ENCODE results near the gene DOK5. TPM values are rescaled to one million over a fixed set of nuclear protein-coding genes. Genes with fewer than 3 reads are reported as not detected.
"Not testable (repeated sequence)": the region's sequence is repeated elsewhere in the genome, so short reads cannot be mapped to it uniquely, and the experiment has no call there.

The DOK5 gene
- total RNA-seq, 1 donor from 2014 or later, result 14.3 TPM

DNA sequence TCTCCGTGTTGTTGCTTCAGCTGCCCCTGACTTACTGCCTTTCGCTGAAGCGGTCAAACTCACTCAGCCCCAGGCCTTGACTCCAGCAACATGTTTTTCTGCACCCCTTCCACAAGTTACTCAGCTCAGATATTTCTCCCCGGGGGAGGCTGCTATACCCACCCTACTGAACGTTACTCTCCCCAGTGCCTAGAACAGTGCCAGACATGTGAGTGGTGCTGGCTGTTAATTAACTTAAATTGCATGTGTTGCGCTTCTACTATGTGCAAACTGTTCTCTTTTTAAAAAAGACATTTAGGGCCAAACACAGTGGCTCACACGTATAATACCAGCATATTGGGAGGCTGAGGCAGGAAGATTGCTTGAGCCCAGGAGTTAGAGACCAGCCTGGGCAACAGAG is 41.2 kb upstream of the DOK5 start:
- H3K9me3 ChIP-seq (replicated peaks), result no peaks in the 10 kb centered on the region
- no peaks in the 10 kb centered on the region for H3K27me3 ChIP-seq (ENCODE audit: low read depth)
- H3K4me1 ChIP-seq, result no peaks in the 10 kb centered on the region
- no peak for DNase-seq
- TF ChIP-seq, protein P1, sequence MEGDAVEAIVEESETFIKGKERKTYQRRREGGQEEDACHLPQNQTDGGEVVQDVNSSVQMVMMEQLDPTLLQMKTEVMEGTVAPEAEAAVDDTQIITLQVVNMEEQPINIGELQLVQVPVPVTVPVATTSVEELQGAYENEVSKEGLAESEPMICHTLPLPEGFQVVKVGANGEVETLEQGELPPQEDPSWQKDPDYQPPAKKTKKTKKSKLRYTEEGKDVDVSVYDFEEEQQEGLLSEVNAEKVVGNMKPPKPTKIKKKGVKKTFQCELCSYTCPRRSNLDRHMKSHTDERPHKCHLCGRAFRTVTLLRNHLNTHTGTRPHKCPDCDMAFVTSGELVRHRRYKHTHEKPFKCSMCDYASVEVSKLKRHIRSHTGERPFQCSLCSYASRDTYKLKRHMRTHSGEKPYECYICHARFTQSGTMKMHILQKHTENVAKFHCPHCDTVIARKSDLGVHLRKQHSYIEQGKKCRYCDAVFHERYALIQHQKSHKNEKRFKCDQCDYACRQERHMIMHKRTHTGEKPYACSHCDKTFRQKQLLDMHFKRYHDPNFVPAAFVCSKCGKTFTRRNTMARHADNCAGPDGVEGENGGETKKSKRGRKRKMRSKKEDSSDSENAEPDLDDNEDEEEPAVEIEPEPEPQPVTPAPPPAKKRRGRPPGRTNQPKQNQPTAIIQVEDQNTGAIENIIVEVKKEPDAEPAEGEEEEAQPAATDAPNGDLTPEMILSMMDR (IDR thresholded peaks at IDR 0.05; ENCODE audit: borderline replicate concordance), result no peak
- no peaks in the 10 kb centered on the region for H3K36me3 ChIP-seq
- H3K27ac ChIP-seq (replicated peaks), result no peak overlapping the region
- intact Hi-C loops (cut with micrococcal nuclease), result no loop called here
- H3K4me3 ChIP-seq, result no peak overlapping the region

DNA sequence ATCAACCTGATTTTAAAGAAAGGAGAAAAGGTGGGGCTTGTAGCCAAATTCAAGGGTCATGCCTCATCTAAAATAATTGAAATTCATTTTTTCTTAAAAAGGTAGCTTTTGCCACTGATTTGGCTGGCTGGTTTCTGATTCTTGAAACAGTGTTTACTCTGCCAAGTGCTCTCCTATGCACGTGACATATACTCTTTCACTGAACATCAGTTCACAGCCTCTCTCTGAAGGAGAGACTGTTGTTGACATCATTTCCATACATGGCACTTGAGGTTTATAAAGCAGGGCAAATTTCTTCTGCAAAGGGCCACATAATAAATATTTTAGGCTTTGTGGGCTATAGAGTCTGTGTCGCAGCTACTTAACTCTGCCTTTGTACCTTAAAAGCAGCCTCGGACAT is 40.4 kb upstream of the DOK5 start:
- Histone ChIP-seq H3K27ac (replicated peaks) (no peak overlapping the region), H3K36me3 (no peaks in the 10 kb centered on the region), H3K9me3 (replicated peaks) (no peaks in the 10 kb centered on the region), H3K27me3 (ENCODE audit: low read depth) (no peaks in the 10 kb centered on the region), H3K4me1 (no peaks in the 10 kb centered on the region), H3K4me3 (no peak overlapping the region)
- TF ChIP-seq, protein P1 (IDR thresholded peaks at IDR 0.05; ENCODE audit: borderline replicate concordance), result no peak
- no peak for DNase-seq
- intact Hi-C loops (cut with micrococcal nuclease), result no loop called here

DNA sequence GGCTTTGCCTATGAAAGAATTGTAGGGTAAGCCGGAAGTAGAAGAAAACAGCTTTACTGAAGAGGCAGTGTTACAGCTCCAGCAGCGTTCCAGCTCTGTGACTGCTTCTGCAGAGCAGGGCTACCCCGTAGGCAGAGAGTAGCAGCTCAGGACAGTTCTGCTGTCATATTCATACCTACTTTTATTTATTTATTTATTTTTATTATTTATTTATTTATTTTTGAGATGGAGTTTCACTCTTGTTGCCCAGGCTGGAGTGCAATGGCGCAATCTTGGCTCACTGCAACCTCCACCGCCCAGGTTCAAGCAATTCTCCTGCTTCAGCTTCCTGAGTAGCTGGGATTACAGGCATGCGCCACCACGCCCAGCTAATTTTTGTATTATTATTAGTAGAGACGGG is 39.0 kb upstream of the DOK5 start:
- H3K4me3 ChIP-seq; H3K36me3 ChIP-seq; H3K27ac ChIP-seq (replicated peaks); DNase-seq; H3K9me3 ChIP-seq (replicated peaks); intact Hi-C loops (cut with micrococcal nuclease); H3K27me3 ChIP-seq (ENCODE audit: low read depth); H3K4me1 ChIP-seq: not testable (repeated sequence)

DNA sequence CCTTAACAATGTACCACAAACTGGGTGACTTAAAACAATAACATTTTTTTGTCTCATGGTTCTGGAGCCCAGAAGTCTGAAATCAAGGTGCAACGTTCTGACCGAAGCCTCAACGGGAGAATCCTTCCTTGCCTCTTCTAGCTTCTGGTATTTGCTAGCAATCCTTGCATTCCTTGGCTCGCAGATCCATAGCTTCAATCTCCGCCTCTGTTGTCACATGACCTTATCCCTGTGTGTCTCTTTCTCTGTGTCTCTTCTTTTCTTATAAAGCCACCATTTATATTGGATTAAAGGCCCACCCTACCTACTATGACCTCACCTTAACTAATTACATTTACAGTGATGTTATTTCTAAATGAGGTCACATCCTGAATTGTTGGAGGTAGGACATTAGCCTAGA is 37.2 kb upstream of the DOK5 start:
- TF ChIP-seq, protein P1 (IDR thresholded peaks at IDR 0.05; ENCODE audit: borderline replicate concordance), result no peak
- no peaks in the 10 kb centered on the region for H3K27me3 ChIP-seq (ENCODE audit: low read depth)
- H3K4me1 ChIP-seq, result no peaks in the 10 kb centered on the region
- intact Hi-C loops (cut with micrococcal nuclease), result no loop called here
- DNase-seq, result no peak
- H3K36me3 ChIP-seq, result no peaks in the 10 kb centered on the region
- peaks cover 10% of the 10 kb centered on the region for H3K9me3 ChIP-seq (replicated peaks)
- no peak overlapping the region for H3K4me3 ChIP-seq
- H3K27ac ChIP-seq (replicated peaks), result no peak overlapping the region

DNA sequence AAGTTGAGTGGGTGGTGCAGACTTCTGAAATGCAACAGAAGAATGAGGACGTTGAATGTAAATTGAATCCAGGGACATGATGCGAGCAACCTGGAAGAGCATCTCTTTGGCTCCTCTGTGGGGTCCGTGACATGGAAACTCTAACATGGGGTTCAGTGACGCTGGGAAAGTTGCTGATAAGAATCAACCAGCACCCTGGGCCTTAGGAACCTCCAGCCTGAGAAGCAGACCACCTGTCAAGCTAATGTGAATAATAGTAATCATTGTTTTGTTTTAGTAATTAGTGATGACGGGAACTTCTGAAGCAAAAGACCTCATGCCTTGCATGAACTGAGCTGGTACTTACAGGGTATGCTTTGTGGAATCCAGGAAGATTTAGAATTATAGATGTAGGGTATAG is 25.2 kb upstream of the DOK5 start:
- TF ChIP-seq, protein P1 (IDR thresholded peaks at IDR 0.05; ENCODE audit: borderline replicate concordance), result no peak
- H3K27me3 ChIP-seq (ENCODE audit: low read depth), result peaks cover 4% of the 10 kb centered on the region
- no peak for DNase-seq

DNA sequence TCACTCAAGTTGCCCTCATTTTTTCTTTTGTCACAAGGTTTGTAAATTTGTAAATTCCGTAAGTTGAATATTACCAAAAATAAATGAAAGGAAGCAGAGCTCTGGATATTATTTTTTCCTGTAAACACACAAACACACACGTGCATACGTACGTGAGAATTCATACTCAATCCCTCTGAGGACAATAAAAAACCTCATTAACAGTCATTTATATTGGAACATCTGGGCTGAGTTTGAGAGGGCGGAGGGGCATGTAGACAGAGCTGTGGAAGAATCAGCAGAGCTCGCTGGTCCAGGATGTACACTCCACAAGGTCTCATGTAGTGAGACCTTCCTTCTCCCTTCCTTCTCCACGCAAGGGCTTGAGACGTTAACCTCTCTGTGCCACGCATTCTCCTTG is 24.2 kb upstream of the DOK5 start:
- TF ChIP-seq, protein P1 (IDR thresholded peaks at IDR 0.05; ENCODE audit: borderline replicate concordance), result no peak
- intact Hi-C loops (cut with micrococcal nuclease), result no loop called here

More for the DNA sequence above, 25.2 kb upstream of the DOK5 start:
- intact Hi-C loops (cut with micrococcal nuclease), result no loop called here
- no peaks in the 10 kb centered on the region for H3K36me3 ChIP-seq
- H3K27ac ChIP-seq (replicated peaks), result no peak overlapping the region
- H3K4me3 ChIP-seq, result no peak overlapping the region
- H3K4me1 ChIP-seq, result no peaks in the 10 kb centered on the region
- no peaks in the 10 kb centered on the region for H3K9me3 ChIP-seq (replicated peaks)

More for the DNA sequence above, 24.2 kb upstream of the DOK5 start:
- Histone ChIP-seq H3K27ac (replicated peaks) (no peak overlapping the region), H3K4me3 (no peak overlapping the region), H3K27me3 (ENCODE audit: low read depth) (peaks cover 4% of the 10 kb centered on the region), H3K4me1 (no peaks in the 10 kb centered on the region), H3K36me3 (no peaks in the 10 kb centered on the region), H3K9me3 (replicated peaks) (no peaks in the 10 kb centered on the region)
- DNase-seq, result no peak

All from left ventricle myocardium inferior (tissue), 1 donor.